HG02610 (cell line): ENCODE data around the gene IL11.

Experiments used
- ATAC-seq: cut with Tn5 transposase; IDR thresholded peaks from one replicate; pipeline ENCODE4 v1.9.1; 2021; ENCODE audit warnings: mild to moderate bottlenecking, moderate library complexity; ENCODE audit not compliant: unreplicated experiment

Gene IL11

GRCh38 chr19:55391702-55392615 lies 21.7 kb upstream of the IL11 start:
- no peak for ATAC-seq

GRCh38 chr19:55391191-55391670 lies 21.0 kb upstream of the IL11 start:
- ATAC-seq: no peak

DNA sequence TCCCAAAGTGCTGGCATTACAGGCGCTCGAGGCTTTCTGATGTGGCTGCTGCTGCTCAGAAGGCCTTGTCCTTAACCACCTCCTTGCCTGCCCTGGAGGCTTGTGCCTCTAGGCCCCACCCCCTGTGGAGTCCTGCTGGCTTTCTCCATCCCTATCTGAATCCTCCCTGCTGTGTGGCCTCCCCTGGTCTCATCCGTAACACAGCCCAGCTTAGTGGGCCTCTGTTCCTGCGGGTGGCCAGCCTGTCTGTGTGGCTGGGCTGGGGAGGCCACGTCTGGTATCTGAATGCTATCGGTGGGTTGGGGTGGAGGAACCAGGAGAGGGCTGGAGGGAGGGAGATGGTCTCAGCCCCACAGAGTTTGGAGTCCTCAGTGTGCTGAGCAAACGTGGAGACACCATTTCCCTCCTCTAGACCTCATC lies 20.2 kb upstream of the IL11 start:
- ATAC-seq: no peak

DNA sequence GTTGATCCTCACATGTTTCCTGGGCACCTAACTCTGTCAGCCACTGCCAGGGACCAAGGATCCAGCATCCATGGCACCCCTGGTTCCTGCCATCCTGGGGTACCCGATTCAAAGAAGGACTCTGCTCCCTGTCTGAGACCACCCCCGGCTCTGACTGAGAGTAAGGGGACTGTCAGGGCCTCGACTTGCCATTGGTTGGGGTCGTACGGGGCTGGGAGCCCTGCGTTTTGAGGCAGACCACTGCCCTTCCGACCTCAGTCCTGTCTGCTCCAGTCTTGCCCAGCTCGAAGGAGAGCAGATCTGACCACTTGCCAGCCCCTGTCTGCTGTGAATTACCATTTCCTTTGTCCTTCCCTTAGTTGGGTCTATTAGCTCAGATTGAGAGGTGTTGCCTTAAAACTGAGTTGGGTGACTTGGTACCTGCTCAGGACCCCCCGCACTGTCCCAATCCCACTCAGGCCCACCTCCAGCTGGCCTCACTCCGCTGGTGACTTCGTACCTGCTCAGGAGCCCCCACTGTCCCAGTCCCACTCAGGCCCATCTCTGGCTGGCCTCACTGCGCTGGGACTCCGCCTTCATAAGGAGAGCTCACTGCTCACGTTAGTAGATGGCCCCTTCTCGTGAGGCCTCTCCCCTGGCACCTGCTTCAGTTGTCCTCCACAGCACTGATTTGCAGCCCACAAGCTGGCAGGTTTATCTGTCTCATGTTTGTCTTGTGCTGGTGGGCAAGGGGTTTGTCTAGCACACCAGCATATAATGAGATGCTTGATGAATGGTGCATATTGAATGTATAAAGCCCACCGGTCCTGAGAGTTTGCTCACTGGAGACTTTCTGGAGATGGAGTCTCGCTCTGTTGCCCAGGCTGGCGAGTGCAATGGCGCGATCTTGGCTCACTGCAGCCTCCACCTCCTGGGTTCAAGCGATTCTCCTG lies 19.4 kb upstream of the IL11 start:
- no peak for ATAC-seq

DNA sequence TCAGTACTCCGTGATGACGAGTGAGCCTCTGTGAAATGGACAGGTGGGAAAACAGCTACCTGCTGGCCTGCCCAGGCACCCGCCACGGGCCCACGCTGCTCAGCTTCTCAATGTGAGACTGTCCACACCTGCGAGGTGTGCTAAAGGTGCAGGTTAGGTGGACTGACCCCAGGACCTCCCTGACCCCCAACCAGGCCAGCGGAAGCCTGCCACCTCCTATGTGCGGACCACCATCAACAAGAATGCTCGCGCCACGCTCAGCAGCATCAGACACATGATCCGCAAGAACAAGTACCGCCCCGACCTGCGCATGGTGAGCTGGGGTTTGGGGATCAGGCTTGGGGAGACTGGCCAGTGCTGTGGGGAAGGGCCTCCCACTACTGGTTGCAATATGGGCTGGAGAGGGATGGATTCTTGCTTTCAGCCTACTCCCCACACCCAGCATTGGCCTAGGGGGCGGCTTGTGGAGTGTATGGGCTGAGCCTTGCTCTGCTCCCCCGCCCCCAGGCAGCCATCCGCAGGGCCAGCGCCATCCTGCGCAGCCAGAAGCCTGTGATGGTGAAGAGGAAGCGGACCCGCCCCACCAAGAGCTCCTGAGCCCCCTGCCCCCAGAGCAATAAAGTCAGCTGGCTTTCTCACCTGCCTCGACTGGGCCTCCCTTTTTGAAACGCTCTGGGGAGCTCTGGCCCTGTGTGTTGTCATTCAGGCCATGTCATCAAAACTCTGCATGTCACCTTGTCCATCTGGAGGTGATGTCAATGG lies 17.7 kb upstream of the IL11 start:
- ATAC-seq: no peak

DNA sequence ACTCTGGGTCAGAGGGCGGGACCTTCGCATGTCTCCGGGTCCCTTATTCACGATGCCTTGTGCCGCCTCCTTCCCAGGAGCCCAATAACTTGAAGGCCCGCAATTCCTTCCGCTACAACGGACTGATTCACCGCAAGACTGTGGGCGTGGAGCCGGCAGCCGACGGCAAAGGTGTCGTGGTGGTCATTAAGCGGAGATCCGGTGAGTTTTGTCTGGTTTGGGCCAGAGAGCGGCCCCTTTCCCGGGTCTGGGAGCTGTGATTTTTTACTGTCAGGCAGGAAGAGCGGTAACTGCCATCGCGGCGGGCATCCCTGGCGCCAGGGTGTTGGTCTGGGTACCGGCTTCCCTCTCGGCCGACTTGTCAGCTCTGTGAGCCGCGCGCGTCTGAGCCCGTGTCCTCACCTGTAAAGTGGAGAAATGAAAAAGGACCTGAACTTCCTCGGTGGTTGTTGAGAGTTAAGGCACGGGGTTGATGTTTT lies 16.3 kb upstream of the IL11 start:
- ATAC-seq: no peak

DNA sequence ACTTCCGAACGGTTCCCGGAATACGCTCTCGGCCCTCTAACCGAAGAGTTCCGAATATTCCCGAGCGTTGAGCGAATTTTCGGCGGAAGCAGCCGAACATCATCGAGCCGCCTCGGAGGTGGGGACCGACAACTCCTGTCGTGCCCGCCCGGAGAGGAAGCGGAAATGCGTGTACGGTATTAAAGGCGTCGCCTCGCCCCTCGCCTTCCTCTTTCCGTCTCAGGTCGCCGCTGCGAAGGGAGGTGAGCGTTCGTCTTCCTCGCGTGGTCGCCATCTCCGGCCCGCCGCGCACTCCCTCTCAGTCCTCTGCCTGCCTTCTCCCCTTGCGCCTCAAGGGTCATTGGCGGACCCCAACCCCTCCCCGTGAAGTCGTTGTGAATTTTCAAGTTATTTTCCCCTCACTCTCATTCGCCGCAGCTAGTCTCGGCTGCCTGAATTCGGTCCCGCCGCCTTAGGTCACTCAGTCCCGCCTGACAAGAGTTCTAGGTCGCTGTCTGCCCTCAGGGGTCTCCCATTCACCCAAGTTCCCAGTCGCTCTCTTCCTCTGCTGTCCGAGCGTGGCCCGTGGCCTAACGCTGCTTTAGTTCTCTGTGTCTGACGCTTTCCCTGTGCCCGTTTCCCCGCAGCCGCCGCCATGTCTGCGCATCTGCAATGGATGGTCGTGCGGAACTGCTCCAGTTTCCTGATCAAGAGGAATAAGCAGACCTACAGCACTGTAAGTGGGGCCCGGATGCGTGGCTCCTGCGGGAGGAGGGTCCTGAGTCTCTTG lies 15.6 kb upstream of the IL11 start, which contains the start of gene RPL28:
RPL28 (plus strand) TSS at position 209 of the 769 bp plus-strand sequence; CDS start at position 635, 426 bp downstream.
- ATAC-seq: peak; percentile 57

DNA sequence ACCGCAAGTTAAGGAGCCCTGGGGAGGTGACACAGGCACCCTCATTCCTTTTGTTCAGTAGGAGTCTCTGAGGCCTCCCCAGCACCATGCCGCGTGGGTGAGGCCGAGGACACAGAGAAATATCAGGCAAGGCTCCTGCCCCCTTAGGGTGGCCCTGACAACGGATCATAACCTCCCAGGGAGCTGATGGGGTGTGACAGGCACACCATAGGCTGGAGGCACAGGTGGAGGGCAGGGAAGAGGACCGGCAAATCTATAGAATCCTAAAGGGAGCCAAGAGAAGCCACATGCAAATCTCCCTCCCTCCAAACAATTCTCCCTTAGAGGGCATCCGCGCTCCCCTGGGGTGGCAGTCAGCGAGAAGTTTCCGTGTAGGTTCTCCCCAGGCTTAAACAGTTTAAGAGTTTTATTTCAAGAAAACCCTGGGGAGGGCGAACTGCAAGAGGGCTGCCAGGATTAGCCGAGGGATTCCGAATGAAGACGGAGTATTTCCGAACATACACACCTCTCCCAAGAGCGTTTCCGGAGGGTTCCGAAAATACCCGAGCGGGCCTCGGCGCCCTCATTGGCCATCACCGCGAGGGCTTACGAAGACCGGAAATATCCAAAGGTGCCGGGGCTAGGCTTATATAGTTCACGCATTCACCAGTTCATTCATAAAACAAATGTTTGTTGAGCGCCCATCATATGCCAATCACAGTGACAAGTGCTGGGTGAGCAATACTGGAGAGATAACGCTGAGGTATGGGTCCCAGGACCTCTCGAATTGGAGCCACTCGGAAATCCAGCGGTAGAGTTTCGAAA lies 14.9 kb upstream of the IL11 start:
- peak; percentile 65 for ATAC-seq

DNA sequence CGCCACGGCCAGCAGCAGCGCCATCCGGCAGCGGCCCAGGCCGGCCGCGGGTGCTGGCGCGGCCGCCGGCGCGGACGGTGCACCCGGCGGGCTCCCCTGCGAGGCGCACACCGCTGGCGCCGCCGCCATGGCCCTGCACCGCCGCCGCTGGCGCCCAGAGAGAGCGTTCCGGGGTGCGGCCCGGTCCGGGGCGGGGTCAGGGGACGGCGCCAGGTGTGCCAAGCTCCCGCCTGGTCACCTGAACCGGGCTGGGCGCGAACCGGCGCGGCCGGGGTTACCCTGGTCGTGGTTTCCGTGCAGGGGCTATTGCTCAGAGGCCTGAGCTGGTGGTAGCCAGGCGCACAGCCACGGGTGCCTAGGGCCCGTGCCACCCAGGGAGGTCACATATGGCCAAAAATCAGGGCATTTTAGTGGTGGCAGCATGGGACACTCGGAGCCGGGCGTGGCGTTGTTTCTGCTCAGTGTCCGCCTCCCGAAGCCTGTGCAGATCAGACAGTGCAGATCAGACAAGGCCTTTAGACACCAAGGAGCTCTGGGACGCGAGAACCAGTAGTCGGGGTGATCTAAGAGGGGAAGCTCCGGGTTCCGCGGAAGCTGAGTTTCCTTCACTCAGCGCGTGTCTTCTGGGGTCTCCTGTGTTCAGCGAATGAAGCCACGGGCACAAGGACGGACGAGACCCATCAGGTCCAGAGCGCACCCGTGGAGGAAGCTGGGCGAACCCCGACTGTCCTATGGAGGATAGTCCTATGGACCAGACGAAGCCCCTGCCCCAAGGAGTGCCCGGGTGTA lies 14.1 kb upstream of the IL11 start, which contains the start of gene TMEM238:
TMEM238 (minus strand) TSS at position 162 of the 789 bp plus-strand sequence; CDS start at position 129, 33 bp downstream.
- ATAC-seq: no peak

GRCh38 chr19:55383279-55384130 lies 13.2 kb upstream of the IL11 start:
- ATAC-seq: no peak

GRCh38 chr19:55382522-55383054 lies 12.3 kb upstream of the IL11 start:
- ATAC-seq: no peak

DNA sequence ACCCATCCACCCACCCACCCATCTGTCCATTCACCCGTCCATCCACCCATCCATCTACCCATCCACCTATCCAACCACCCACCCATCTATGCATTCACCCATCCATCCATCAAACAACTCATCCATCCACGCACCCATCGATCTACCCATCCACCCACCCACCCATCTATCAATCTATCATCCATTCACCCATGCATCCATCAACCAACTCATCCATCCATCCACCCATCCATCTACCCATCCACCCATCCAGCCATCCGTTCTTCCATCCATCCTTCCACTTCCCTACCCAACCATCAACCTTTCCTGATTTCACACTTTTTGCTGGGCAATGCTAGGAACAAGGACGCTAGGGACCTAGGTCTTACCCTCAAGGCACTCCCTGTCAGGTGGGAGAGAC lies 11.8 kb upstream of the IL11 start:
- ATAC-seq: no peak

- ATAC-seq: no peak
Measured at GRCh38 chr19:55379174-55379573, 8.9 kb upstream of the IL11 start.

DNA sequence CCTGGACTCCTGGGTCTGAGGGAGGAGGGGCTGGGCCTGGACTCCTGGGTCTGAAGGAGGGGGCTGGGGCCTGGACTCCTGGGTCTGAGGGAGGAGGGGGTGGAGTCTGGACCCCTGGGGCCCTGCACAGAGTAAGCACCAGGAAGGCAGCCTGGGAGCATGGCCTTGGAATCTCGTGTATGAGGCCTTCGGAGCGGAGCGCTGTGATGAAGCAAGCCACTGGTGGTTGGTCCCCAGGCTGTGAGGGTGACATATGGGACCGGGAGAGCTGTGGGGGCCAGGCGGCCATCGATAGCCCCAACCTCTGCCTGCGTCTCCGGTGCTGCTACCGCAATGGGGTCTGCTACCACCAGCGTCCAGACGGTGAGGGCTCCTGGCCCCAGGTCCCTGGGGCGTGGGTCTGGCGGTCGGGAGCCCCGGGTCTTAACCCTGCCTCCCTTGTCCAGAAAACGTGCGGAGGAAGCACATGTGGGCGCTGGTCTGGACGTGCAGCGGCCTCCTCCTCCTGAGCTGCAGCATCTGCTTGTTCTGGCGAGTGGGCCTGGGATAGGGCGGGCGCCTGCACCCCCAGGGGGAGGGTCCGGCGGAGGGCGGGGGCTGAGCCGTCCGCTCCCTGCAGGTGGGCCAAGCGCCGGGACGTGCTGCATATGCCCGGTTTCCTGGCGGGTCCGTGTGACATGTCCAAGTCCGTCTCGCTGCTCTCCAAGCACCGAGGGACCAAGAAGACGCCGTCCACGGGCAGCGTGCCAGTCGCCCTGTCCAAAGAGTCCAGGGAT lies 7.3 kb upstream of the IL11 start:
- ATAC-seq: no peak

- ATAC-seq: no peak
Measured at GRCh38 chr19:55376241-55376933, 6.1 kb upstream of the IL11 start, which contains the start of gene TMEM190. Gene TMEM190, plus strand, starts transcription at chr19:55376826. Its CDS starts 28 bp downstream, at chr19:55376854.
